Thyroid gland (tissue), 4 donors: Measurements from ENCODE around the gene DPP6.

Source experiments
- POLR2A ChIP-seq, 2 donors: fragments of 450-650 bp; IDR thresholded peaks; one replicate each; pipeline ENCODE4 v1.6.1; 2017; ENCODE audit warnings: antibody characterized with exemption in 2 of 2, mild to moderate bottlenecking in 2 of 2, moderate library complexity in 1 of 2
- TF ChIP-seq, protein P1 (sequence below), 6 experiments: fragments of 200-600 bp in 3 of 6; fragments of 450-650 bp in 3 of 6; sonication (generic) in 3 of 6; IDR thresholded peaks; one replicate each; pipeline ENCODE4 v1.5.1; 2016 to 2019; ENCODE audit warnings: antibody characterized with exemption in 6 of 6, mild to moderate bottlenecking in 2 of 6, inconsistent platforms in 1 of 6, moderate library complexity in 1 of 6

GRCh38 chr7:154709840-154710520, 657.8 kb downstream of the DPP6 start:
- TF ChIP-seq, protein P1, sequence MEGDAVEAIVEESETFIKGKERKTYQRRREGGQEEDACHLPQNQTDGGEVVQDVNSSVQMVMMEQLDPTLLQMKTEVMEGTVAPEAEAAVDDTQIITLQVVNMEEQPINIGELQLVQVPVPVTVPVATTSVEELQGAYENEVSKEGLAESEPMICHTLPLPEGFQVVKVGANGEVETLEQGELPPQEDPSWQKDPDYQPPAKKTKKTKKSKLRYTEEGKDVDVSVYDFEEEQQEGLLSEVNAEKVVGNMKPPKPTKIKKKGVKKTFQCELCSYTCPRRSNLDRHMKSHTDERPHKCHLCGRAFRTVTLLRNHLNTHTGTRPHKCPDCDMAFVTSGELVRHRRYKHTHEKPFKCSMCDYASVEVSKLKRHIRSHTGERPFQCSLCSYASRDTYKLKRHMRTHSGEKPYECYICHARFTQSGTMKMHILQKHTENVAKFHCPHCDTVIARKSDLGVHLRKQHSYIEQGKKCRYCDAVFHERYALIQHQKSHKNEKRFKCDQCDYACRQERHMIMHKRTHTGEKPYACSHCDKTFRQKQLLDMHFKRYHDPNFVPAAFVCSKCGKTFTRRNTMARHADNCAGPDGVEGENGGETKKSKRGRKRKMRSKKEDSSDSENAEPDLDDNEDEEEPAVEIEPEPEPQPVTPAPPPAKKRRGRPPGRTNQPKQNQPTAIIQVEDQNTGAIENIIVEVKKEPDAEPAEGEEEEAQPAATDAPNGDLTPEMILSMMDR (IDR thresholded peaks at IDR 0.05), result no peak
- TF ChIP-seq POLR2A (IDR thresholded peaks at IDR 0.05), result no peak
